ENCODE results near the gene NEK9. TPM values are rescaled to one million over a fixed set of nuclear protein-coding genes. Genes with fewer than 3 reads are reported as not detected.
A peak's percentile ranks its signal among the peaks of the same experiment; 100 is the strongest.

Gene NEK9
- total and polyA plus RNA-seq, 9 of the 15 experiments (the other 6 are each of a cell fraction or from before 2014, with no cell fraction given): 2.8 to 39.6 (median 19.8) TPM

- Histone ChIP-seq H3K4me3 (no peak overlapping the region), H3K4me1 (replicated peaks in 1 of 2; ENCODE audit: control insufficient read depth in 2 of 2, insufficient read depth in 2 of 2, low read length in 2 of 2) (peaks cover 0 to 9% of the 10 kb centered on the region in 2 experiments; a peak in 4 of 5 replicates), H3K27ac (ENCODE audit: extremely low read depth, low read depth, low read length) (peak overlapping the region; percentile 19; the same call in 1 of the 3 replicates), H3K9me3 (replicated peaks; ENCODE audit: control insufficient read depth, insufficient read depth, low read depth, low read length) (no peaks in the 10 kb centered on the region), H2AFZ (ENCODE audit: low read depth, low read length) (no peak overlapping the region), H3K9me1 (ENCODE audit: control insufficient read depth, insufficient read depth, low read length) (no peaks in the 10 kb centered on the region), H3K36me3 (ENCODE audit: control insufficient read depth, insufficient read depth, low read length) (peaks cover 8% of the 10 kb centered on the region; the same call in 2 of the 3 replicates), H3K9ac (ENCODE audit: insufficient read depth in 1 of 2, low read depth in 2 of 2, low read length in 2 of 2) (no peak overlapping the region), H3K27me3 (ENCODE audit: control insufficient read depth in 2 of 2, insufficient read depth in 2 of 2, low read length in 2 of 2) (no peaks in the 10 kb centered on the region), H4K20me1 (replicated peaks; ENCODE audit: control insufficient read depth, insufficient read depth, low read length) (no peaks in the 10 kb centered on the region), H3K4me2 (ENCODE audit: insufficient read depth, low read length) (no peak overlapping the region), H3K79me2 (ENCODE audit: control insufficient read depth, insufficient read depth, low read length) (peaks cover 27% of the 10 kb centered on the region)
- WGBS (ENCODE audit: insufficient coverage, low coverage, missing lambda C conversion rate): 48% methylated on average over 5 of the region's 5 CpGs
- intact Hi-C loops (cut with micrococcal nuclease) (no loop called here), in situ Hi-C loops (cut with MboI) (no loop called here)
- no peak for DNase-seq (ENCODE audit: extremely low read depth in 1 of 4, low spot score in 3 of 4)
- no TSS peak for BruUV-seq (replicated peaks)
- no peak for ATAC-seq
- TF ChIP-seq TBL1XR1 (IDR thresholded peaks at IDR 0.05; ENCODE audit: low read length in 2 of 2) (no peak), SPI1 (IDR thresholded peaks at IDR 0.05; ENCODE audit: borderline replicate concordance, low read depth, low read length) (0 out of 2 replicates have a peak, but pooled peaks have one; percentile 7)
- FAIRE-seq: no peak
- ChIA-PET POLR2A (no interaction called here), CTCF (ENCODE audit: low intra/inter-chr PET ratio) (no interaction called here)
Observed at GRCh38 chr14:75053396-75054291, 73.2 kb downstream of the NEK9 start.

- FAIRE-seq: no peak
- intact Hi-C loops (cut with micrococcal nuclease): no loop called here
- peak overlapping the region; percentile 53 for H3K4me3 ChIP-seq
- TF ChIP-seq SOX6 (IDR thresholded peaks at IDR 0.05) (no peak), NFIC (IDR thresholded peaks at IDR 0.05) (0 out of 2 replicates have a peak, but pooled peaks have one; percentile 7), HDAC1 (IDR thresholded peaks at IDR 0.05) (0 out of 4 replicates have a peak, but pooled peaks of 1 of the 2 experiments have one; percentile 2), ZNF274 (IDR thresholded peaks at IDR 0.05; ENCODE audit: borderline replicate concordance, low read depth, low read length) (no peak), ZNF165 (CRISPR knock-in tag; IDR thresholded peaks at IDR 0.05; ENCODE audit: borderline replicate concordance) (no peak), EGR1 (conservative IDR thresholded peaks at IDR 0.05) (no peak), TRIM24 (IDR thresholded peaks at IDR 0.05) (0 out of 4 replicates have a peak, but pooled peaks of 1 of the 2 experiments have one; percentile 7), ZNF232 (CRISPR knock-in tag; IDR thresholded peaks at IDR 0.05) (no peak), MYNN (IDR thresholded peaks at IDR 0.05) (no peak), MYNN (CRISPR knock-in tag; IDR thresholded peaks at IDR 0.05) (no peak), PRPF4 (IDR thresholded peaks at IDR 0.05; ENCODE audit: insufficient read depth, low read depth, low read length, poor library complexity, severe bottlenecking) (no peak), PTTG1 (tag; IDR thresholded peaks at IDR 0.05; ENCODE audit: low read depth) (no peak)
Observed at GRCh38 chr14:75051556-75051899, 75.3 kb downstream of the NEK9 start.

More at GRCh38 chr14:75051556-75051899, 75.3 kb downstream of the NEK9 start:
- Histone ChIP-seq H3K79me2 (ENCODE audit: control insufficient read depth, insufficient read depth, low read length) (peaks cover 22% of the 10 kb centered on the region), H2AFZ (ENCODE audit: low read depth, low read length) (peak overlapping the region; percentile 87), H3K27me3 (ENCODE audit: control insufficient read depth in 2 of 2, insufficient read depth in 2 of 2, low read length in 2 of 2) (no peaks in the 10 kb centered on the region), H4K20me1 (replicated peaks; ENCODE audit: control insufficient read depth, insufficient read depth, low read length) (no peaks in the 10 kb centered on the region), H3K36me3 (ENCODE audit: control insufficient read depth, insufficient read depth, low read length) (peaks cover 8% of the 10 kb centered on the region; the same call in 2 of the 3 replicates), H3K9me3 (replicated peaks; ENCODE audit: control insufficient read depth, insufficient read depth, low read depth, low read length) (no peaks in the 10 kb centered on the region), H3K27ac (ENCODE audit: extremely low read depth, low read depth, low read length) (peak overlapping the region; percentile 82; the same call in 1 of the 3 replicates), H3K9ac (ENCODE audit: insufficient read depth in 1 of 2, low read depth in 2 of 2, low read length in 2 of 2) (peak overlapping the region; percentile 69 to 95; a peak in 3 of 4 replicates), H3K9me1 (ENCODE audit: control insufficient read depth, insufficient read depth, low read length) (no peaks in the 10 kb centered on the region), H3K4me1 (replicated peaks in 1 of 2; ENCODE audit: control insufficient read depth in 2 of 2, insufficient read depth in 2 of 2, low read length in 2 of 2) (peaks cover 0 to 9% of the 10 kb centered on the region in 2 experiments; a peak in 4 of 5 replicates), H3K4me2 (ENCODE audit: insufficient read depth, low read length) (peak overlapping the region; percentile 80; the same call in 1 of the 2 replicates)
- DNase-seq (ENCODE audit: extremely low read depth in 1 of 4, low spot score in 3 of 4) (no peak), ATAC-seq (no peak)
- ChIA-PET POLR2A (interaction anchor here (1.2 to 1.3 kb wide), 2 partner anchors 13 to 18 kb away, joined by 3 to 7 read pairs; partner anchors contain the start of genes ACYP1 and ZC2HC1C), CTCF (ENCODE audit: low intra/inter-chr PET ratio) (no interaction called here)
- WGBS (ENCODE audit: insufficient coverage, low coverage, missing lambda C conversion rate): 33% methylated on average over 3 of the region's 5 CpGs
- in situ Hi-C loops (cut with MboI): no loop called here
- BruUV-seq (replicated peaks): no TSS peak
